Midbrain (tissue), 1 donor: Measurements from ENCODE around the gene IQCN.
"Not testable (repeated sequence)": the region's sequence is repeated elsewhere in the genome, so short reads cannot be mapped to it uniquely, and the experiment has no call there.

Experiments used
- DNase-seq: peaks from one replicate; lab custom pipeline; 2025; lab: John Stamatoyannopoulos, UW

The IQCN gene

DNA sequence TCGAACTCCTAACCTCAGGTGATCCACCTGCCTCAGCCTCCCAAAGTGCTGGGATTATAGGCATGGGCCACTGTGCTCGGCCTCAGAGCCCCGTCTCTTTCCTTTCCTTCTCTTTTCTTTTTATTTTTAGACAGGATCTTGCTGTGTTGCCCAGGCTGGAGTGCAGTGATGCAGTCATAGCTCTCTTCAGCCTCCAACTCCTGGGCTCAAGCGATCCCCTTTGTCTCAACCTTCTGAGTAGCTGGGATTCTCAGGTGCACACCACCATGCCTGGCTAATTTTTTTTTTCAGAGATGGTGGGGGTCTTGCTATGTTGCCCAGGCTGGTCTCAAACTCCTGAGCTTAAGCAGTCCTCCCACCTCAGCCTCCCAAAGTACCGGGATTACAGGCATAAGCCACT lies 64.3 kb downstream of the IQCN start:
- not testable (repeated sequence) for DNase-seq

DNA sequence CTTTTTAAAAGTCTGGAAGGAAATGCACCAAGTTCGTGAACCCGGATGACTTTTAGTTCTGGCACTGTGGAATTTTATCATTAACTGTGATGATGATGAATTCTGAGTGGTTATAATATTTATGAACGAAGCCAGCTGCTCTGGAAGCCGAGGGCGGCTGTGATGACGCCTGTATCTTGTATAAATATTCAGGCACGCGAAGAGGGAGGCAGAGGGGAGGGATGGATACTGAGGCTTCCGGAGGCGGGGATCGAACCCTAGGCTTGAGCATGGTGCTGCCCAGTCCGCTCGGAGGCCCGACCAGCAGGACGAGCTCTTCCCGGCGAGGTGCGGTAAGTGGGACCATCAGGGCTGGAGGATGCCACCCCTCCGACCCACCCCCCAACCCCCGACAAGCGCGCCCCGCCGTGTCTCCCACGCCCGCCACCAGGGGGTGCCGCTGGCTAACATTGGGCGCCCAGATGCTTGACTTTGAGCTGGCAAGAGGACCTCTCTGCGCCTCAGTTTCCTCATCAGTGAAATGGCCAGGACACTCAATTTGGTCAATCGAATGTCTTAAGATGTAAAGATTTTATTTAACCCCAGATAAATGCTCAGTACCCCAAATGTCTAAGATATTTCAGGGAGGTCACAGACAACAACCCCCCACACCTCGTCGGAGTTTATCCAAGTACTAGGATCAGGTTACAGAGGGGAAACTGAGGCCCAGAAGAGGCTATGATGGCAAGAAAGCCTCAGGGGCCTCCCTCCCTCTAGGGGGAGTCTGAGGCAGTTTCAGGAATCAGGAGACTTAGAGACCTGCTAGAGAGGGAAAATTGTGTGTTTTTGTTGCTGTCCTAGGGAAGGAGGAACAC lies 65.9 kb downstream of the IQCN start:
- DNase-seq, result no peak
